HepG2 (cell line): ENCODE results near the gene PDLIM4. TPM values are rescaled to one million over a fixed set of nuclear protein-coding genes. Genes with fewer than 3 reads are reported as not detected.

ENCODE experiments used
- ARID4A ChIP-seq: sonication (generic); formaldehyde crosslinking; IDR thresholded peaks from 2 replicates; pipeline ENCODE4 v1.5.0; 2020; ENCODE audit warnings: mild to moderate bottlenecking, missing genetic modification reagents, borderline replicate concordance
- HNRNPUL1 ChIP-seq: fragments of 200-400 bp; formaldehyde crosslinking; IDR thresholded peaks from 2 replicates; pipeline ENCODE4 v1.6.1; 2017; ENCODE audit warnings: low read depth, mild to moderate bottlenecking, low read length, moderate library complexity
- HOMEZ ChIP-seq: IDR thresholded peaks from 2 replicates; pipeline ENCODE4 v1.6.1; 2016; ENCODE audit warnings: low read depth
- JUND ChIP-seq: sonication (generic); formaldehyde crosslinking; IDR thresholded peaks from 2 replicates; pipeline ENCODE4 v1.8.0; 2022; ENCODE audit warnings: mild to moderate bottlenecking, missing genetic modification reagents
- MYPOP ChIP-seq: sonication (generic); formaldehyde crosslinking; IDR thresholded peaks from 2 replicates; pipeline ENCODE4 v1.8.1; 2023; ENCODE audit warnings: mild to moderate bottlenecking, moderate library complexity, missing genetic modification reagents
- NONO ChIP-seq, 2 experiments: fragments of 450-650 bp in 1 of 2; sonication (generic) in 1 of 2; formaldehyde crosslinking in 1 of 2; IDR thresholded peaks in 1 of 2; conservative IDR thresholded peaks in 1 of 2; 2 replicates each; pipeline versions ENCODE4 v1.6.1 to v1.8.0; 2017 to 2022; ENCODE audit warnings: mild to moderate bottlenecking in 1 of 2, missing genetic modification reagents in 1 of 2, moderate library complexity in 1 of 2
- NR2C2 ChIP-seq: sonication (generic); formaldehyde crosslinking; IDR thresholded peaks from 2 replicates; pipeline ENCODE4 v1.4.0; 2020; ENCODE audit warnings: missing genetic modification reagents, mild to moderate bottlenecking, moderate library complexity, borderline replicate concordance
- PLRG1 ChIP-seq: fragments of 450-650 bp; conservative IDR thresholded peaks from 2 replicates; pipeline ENCODE4 v1.6.1; 2016
- PRDM10 ChIP-seq: sonication (generic); formaldehyde crosslinking; IDR thresholded peaks from 2 replicates; pipeline ENCODE4 v1.4.0; 2020; ENCODE audit warnings: low read depth, missing genetic modification reagents
- SMYD3 ChIP-seq: sonication (generic); formaldehyde crosslinking; IDR thresholded peaks from 2 replicates; pipeline ENCODE4 v1.8.1; 2023; ENCODE audit warnings: mild to moderate bottlenecking, missing genetic modification reagents
- SNAI1 ChIP-seq: sonication (generic); formaldehyde crosslinking; IDR thresholded peaks from 2 replicates; pipeline ENCODE4 v1.5.0; 2020; ENCODE audit warnings: mild to moderate bottlenecking, missing genetic modification reagents, borderline replicate concordance
- SNAPC5 ChIP-seq: sonication (generic); formaldehyde crosslinking; IDR thresholded peaks from 2 replicates; pipeline ENCODE4 v1.8.1; 2023; ENCODE audit warnings: mild to moderate bottlenecking, missing genetic modification reagents, borderline replicate concordance
- THYN1 ChIP-seq: sonication (generic); formaldehyde crosslinking; IDR thresholded peaks from 2 replicates; pipeline ENCODE4 v1.8.1; 2023; ENCODE audit warnings: low read depth, mild to moderate bottlenecking, moderate library complexity, missing genetic modification reagents, borderline replicate concordance
- ZKSCAN1 ChIP-seq: fragments of 150-350 bp; IDR thresholded peaks from 2 replicates; pipeline ENCODE4 v1.6.1; 2014; ENCODE audit warnings: low read length
- ZNF343 ChIP-seq: sonication (generic); formaldehyde crosslinking; IDR thresholded peaks from 2 replicates; pipeline ENCODE4 v1.4.0; 2020; ENCODE audit warnings: mild to moderate bottlenecking, missing genetic modification reagents
- ZNF556 ChIP-seq: sonication (generic); formaldehyde crosslinking; IDR thresholded peaks from 2 replicates; pipeline ENCODE4 v1.4.0; 2020; ENCODE audit warnings: mild to moderate bottlenecking, missing genetic modification reagents, borderline replicate concordance
- ZNF780A ChIP-seq: sonication (generic); formaldehyde crosslinking; IDR thresholded peaks from 2 replicates; pipeline ENCODE4 v1.8.0; 2022; ENCODE audit warnings: mild to moderate bottlenecking, missing genetic modification reagents, moderate library complexity
- ZNF83 ChIP-seq: sonication (generic); formaldehyde crosslinking; IDR thresholded peaks from 2 replicates; pipeline ENCODE4 v1.4.0; 2020; ENCODE audit warnings: missing genetic modification reagents, mild to moderate bottlenecking, borderline replicate concordance
- polyA plus RNA-seq, 8 experiments: library from polyadenylated mRNA; depleted of rRNA in 3 of 8; stranded (reverse) in 7 of 8; unstranded in 1 of 8; fragments of >200 nt; fragmentation: Illumina TruSeq in 4 of 8; extraction: Trizol in 4 of 8; gene quantifications; 2 replicates each; pipeline versions ENCODE4 v1.2.1 to v1.2.3, GENCODE V29; 2011 to 2016; ENCODE audit warnings: low read depth in 4 of 8, missing spikeins in 1 of 8, mixed read lengths in 1 of 8; ENCODE audit not compliant: insufficient read depth in 1 of 8
- total RNA-seq, 5 experiments: library from RNA; depleted of rRNA; stranded (reverse); fragments of >200 nt; fragmentation: Illumina TruSeq; extraction: Trizol; gene quantifications; 2 replicates each; pipeline ENCODE4 v1.2.3, GENCODE V29; 2016; ENCODE audit warnings: low read depth in 1 of 5

Gene PDLIM4
- total and polyA plus RNA-seq, 2 of the 13 experiments (the other 11 are each of a cell fraction or from before 2014, with no cell fraction given) = 1.1 to 2.3 TPM

GRCh38 chr5:132321109-132321721, 63.7 kb downstream of the PDLIM4 start (continued):
- TF ChIP-seq PLRG1 = no peak
- TF ChIP-seq HOMEZ (CRISPR knock-in tag) = no peak
- TF ChIP-seq NR2C2 (CRISPR knock-in tag) = no peak
- no peak for TF ChIP-seq SMYD3
- no peak for TF ChIP-seq THYN1 (CRISPR knock-in tag)
- no peak for TF ChIP-seq SNAPC5 (CRISPR knock-in tag)
- TF ChIP-seq MYPOP = no peak
- TF ChIP-seq SNAI1 (CRISPR knock-in tag) = no peak
- TF ChIP-seq NONO (IDR thresholded peaks at IDR 0.05) = no peak
- 0 out of 2 replicates have a peak, but pooled peaks have one; percentile 13 for TF ChIP-seq NONO (CRISPR knock-in tag; conservative IDR thresholded peaks at IDR 0.05)
- TF ChIP-seq HNRNPUL1 = no peak
- no peak for TF ChIP-seq ZNF780A (CRISPR knock-in tag)
- TF ChIP-seq JUND = no peak
- TF ChIP-seq PRDM10 (CRISPR knock-in tag) = no peak
- no peak for TF ChIP-seq ZKSCAN1
- no peak for TF ChIP-seq ZNF83 (CRISPR knock-in tag)
- TF ChIP-seq ZNF556 (CRISPR knock-in tag) = no peak; the same call in 1 of the 2 replicates
- no peak for TF ChIP-seq ZNF343 (CRISPR knock-in tag)
- TF ChIP-seq ARID4A (CRISPR knock-in tag) = no peak; the same call in 1 of the 2 replicates
